Measurements from ENCODE around the gene HS3ST5. TPM values are rescaled to one million over a fixed set of nuclear protein-coding genes. Genes with fewer than 3 reads are reported as not detected.

The HS3ST5 gene
- polyA plus RNA-seq, 3 donors = not detected

DNA sequence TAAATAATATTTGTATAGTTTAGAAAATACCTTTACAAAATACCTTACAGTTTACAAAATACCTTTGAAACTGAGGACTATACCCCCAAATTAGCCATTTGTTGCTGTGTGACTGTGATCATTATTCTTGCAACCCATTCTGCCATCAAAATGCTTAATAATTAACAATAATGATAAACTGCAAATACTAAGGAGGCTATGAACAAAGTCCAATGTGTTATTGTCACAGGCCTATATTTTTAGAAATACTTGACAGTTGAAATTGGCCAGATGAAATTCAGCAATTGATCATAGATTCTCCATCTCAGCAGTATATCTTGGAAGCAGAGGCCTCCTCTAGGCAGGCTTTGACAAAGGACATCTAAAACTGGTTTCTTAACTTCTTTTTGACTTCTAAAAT, 178.6 kb downstream of the HS3ST5 start:
- no peaks in the 10 kb centered on the region for H4K20me1 ChIP-seq (ENCODE audit: insufficient read depth, low read length)
- no peaks in the 10 kb centered on the region for H3K4me1 Mint-ChIP-seq
- TF ChIP-seq, protein P1, sequence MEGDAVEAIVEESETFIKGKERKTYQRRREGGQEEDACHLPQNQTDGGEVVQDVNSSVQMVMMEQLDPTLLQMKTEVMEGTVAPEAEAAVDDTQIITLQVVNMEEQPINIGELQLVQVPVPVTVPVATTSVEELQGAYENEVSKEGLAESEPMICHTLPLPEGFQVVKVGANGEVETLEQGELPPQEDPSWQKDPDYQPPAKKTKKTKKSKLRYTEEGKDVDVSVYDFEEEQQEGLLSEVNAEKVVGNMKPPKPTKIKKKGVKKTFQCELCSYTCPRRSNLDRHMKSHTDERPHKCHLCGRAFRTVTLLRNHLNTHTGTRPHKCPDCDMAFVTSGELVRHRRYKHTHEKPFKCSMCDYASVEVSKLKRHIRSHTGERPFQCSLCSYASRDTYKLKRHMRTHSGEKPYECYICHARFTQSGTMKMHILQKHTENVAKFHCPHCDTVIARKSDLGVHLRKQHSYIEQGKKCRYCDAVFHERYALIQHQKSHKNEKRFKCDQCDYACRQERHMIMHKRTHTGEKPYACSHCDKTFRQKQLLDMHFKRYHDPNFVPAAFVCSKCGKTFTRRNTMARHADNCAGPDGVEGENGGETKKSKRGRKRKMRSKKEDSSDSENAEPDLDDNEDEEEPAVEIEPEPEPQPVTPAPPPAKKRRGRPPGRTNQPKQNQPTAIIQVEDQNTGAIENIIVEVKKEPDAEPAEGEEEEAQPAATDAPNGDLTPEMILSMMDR (IDR thresholded peaks at IDR 0.05) = no peak
- peaks cover 0 to 3% (median 0%) of the 10 kb centered on the region in 3 donors for H3K27me3 Mint-ChIP-seq (ENCODE audit: low read depth in 3 of 3)
- no peak overlapping the region for H3K27ac ChIP-seq (ENCODE audit: low read depth in 1 of 2, low read length in 2 of 2)
- no peaks in the 10 kb centered on the region for H3K79me2 ChIP-seq (ENCODE audit: insufficient read depth, low read length)
- H3K4me3 Mint-ChIP-seq = no peak overlapping the region
- H3K9ac ChIP-seq (ENCODE audit: insufficient read depth, low read length, poor library complexity, severe bottlenecking) = no peak overlapping the region
- H3K27ac Mint-ChIP-seq = no peak overlapping the region
- H3K36me3 Mint-ChIP-seq = no peaks in the 10 kb centered on the region
- H3K9me3 ChIP-seq (replicated peaks in 1 of 2; ENCODE audit: control insufficient read depth in 1 of 2, insufficient read depth in 1 of 2, low read length in 2 of 2) = no peaks in the 10 kb centered on the region
- H3K4me2 ChIP-seq (replicated peaks; ENCODE audit: extremely low read depth, low read length, poor library complexity, severe bottlenecking) = no peak overlapping the region
- H3K36me3 ChIP-seq (replicated peaks in 1 of 2; ENCODE audit: control insufficient read depth in 1 of 2, insufficient read depth in 2 of 2, low read length in 2 of 2) = no peaks in the 10 kb centered on the region
- no peak for DNase-seq
- intact Hi-C loops (cut with micrococcal nuclease) = no loop called here
- H3K4me1 ChIP-seq (ENCODE audit: control insufficient read depth in 1 of 2, insufficient read depth in 2 of 2, low read length in 2 of 2) = no peaks in the 10 kb centered on the region
- no peaks in the 10 kb centered on the region for H3K27me3 ChIP-seq (ENCODE audit: control insufficient read depth in 2 of 2, insufficient read depth in 2 of 2, low read length in 2 of 2)
- H3K4me3 ChIP-seq (replicated peaks in 1 of 3; ENCODE audit: low read depth in 2 of 3, low read length in 3 of 3) = no peak overlapping the region
- H2AFZ ChIP-seq (ENCODE audit: insufficient read depth, low read depth, low read length, poor library complexity, severe bottlenecking) = no peak overlapping the region
- no peaks in the 10 kb centered on the region for H3K9me3 Mint-ChIP-seq

DNA sequence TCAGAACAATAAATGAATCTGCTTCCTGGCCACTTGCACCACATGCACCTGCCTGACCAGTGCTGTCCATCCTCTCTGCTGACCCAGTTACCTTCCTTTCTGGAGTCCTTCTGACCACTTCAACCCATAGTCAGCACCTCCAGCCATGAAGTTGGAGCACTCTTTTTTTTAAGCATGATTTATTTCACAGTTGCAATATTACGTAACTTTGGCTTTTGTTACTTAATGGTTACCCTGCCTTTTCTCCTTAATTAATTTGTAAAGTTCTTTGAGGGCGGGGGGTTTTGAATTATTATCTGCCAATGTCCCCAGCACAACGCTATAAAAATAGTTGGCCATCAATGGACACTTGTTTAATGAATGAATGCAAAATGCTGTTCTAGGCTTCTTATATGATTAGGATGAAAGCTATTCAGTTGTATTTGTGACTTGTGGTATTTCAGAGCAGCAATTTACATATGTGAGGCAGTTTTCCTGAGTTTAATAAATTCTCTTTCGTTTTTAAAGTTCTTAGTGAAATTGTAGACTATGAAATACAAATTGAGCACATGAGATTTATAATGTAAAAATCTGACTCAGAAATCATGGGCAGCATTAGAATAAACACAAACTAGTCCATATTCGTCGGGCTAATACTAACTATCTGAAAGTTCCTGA, 180.0 kb downstream of the HS3ST5 start:
- Mint-ChIP-seq H3K4me3 (no peak overlapping the region), H3K4me1 (no peaks in the 10 kb centered on the region), H3K36me3 (no peaks in the 10 kb centered on the region), H3K27ac (no peak overlapping the region), H3K27me3 (ENCODE audit: low read depth in 3 of 3) (peaks cover 0 to 2% (median 0%) of the 10 kb centered on the region in 3 donors), H3K9me3 (no peaks in the 10 kb centered on the region)
- H3K4me1 ChIP-seq (ENCODE audit: control insufficient read depth in 1 of 2, insufficient read depth in 2 of 2, low read length in 2 of 2) = no peaks in the 10 kb centered on the region
- TF ChIP-seq, protein P1 (IDR thresholded peaks at IDR 0.05) = no peak
- H4K20me1 ChIP-seq (ENCODE audit: insufficient read depth, low read length) = no peaks in the 10 kb centered on the region
- H2AFZ ChIP-seq (ENCODE audit: insufficient read depth, low read depth, low read length, poor library complexity, severe bottlenecking) = no peak overlapping the region
- no peak overlapping the region for H3K4me2 ChIP-seq (replicated peaks; ENCODE audit: extremely low read depth, low read length, poor library complexity, severe bottlenecking)
- H3K4me3 ChIP-seq (replicated peaks in 1 of 3; ENCODE audit: low read depth in 2 of 3, low read length in 3 of 3) = no peak overlapping the region
- H3K79me2 ChIP-seq (ENCODE audit: insufficient read depth, low read length) = no peaks in the 10 kb centered on the region
- no peak for DNase-seq
- H3K9ac ChIP-seq (ENCODE audit: insufficient read depth, low read length, poor library complexity, severe bottlenecking) = no peak overlapping the region
- H3K9me3 ChIP-seq (replicated peaks in 1 of 2; ENCODE audit: control insufficient read depth in 1 of 2, insufficient read depth in 1 of 2, low read length in 2 of 2) = no peaks in the 10 kb centered on the region
- no CpG with 5 or more reads among the region's 6 CpGs for WGBS (ENCODE audit: insufficient coverage)
- no peaks in the 10 kb centered on the region for H3K36me3 ChIP-seq (replicated peaks in 1 of 2; ENCODE audit: control insufficient read depth in 1 of 2, insufficient read depth in 2 of 2, low read length in 2 of 2)
- no peak overlapping the region for H3K27ac ChIP-seq (ENCODE audit: low read depth in 1 of 2, low read length in 2 of 2)
- intact Hi-C loops (cut with micrococcal nuclease) = no loop called here
- H3K27me3 ChIP-seq (ENCODE audit: control insufficient read depth in 2 of 2, insufficient read depth in 2 of 2, low read length in 2 of 2) = no peaks in the 10 kb centered on the region
